Measurements from ENCODE around the gene KCP.

The KCP gene

GRCh38 chr7:128846781-128847444 lies 63.6 kb downstream of the KCP start:
- no peak overlapping the region for H3K4me3 Mint-ChIP-seq
- no peaks in the 10 kb centered on the region for H3K9me3 Mint-ChIP-seq
- peaks cover 2% of the 10 kb centered on the region for H3K4me1 Mint-ChIP-seq (ENCODE audit: low read depth)
- H3K36me3 Mint-ChIP-seq (ENCODE audit: low read depth), result no peaks in the 10 kb centered on the region
- H3K27ac Mint-ChIP-seq, result no peak overlapping the region
- no peak for DNase-seq
- H3K27me3 Mint-ChIP-seq, result no peaks in the 10 kb centered on the region

- Mint-ChIP-seq H3K27ac (no peak overlapping the region), H3K4me1 (ENCODE audit: low read depth) (peaks cover 5% of the 10 kb centered on the region), H3K9me3 (no peaks in the 10 kb centered on the region), H3K27me3 (no peaks in the 10 kb centered on the region), H3K36me3 (ENCODE audit: low read depth) (no peaks in the 10 kb centered on the region), H3K4me3 (no peak overlapping the region)
- no peak for DNase-seq
These were observed 64.5 kb downstream of the KCP start for GRCh38 chr7:128845987-128846386.

- peak overlapping the region; percentile 26 for H3K27ac Mint-ChIP-seq
- H3K27me3 Mint-ChIP-seq, result no peaks in the 10 kb centered on the region
- DNase-seq, result no peak
These were observed 65.0 kb downstream of the KCP start for GRCh38 chr7:128845475-128845874.

GRCh38 chr7:128844777-128845311 lies 65.7 kb downstream of the KCP start:
- Mint-ChIP-seq H3K4me3 (no peak overlapping the region), H3K9me3 (no peaks in the 10 kb centered on the region), H3K27ac (no peak overlapping the region), H3K36me3 (ENCODE audit: low read depth) (no peaks in the 10 kb centered on the region), H3K27me3 (no peaks in the 10 kb centered on the region), H3K4me1 (ENCODE audit: low read depth) (peaks cover 5% of the 10 kb centered on the region)
- no peak for DNase-seq

More at GRCh38 chr7:128845475-128845874, 65.0 kb downstream of the KCP start:
- H3K4me1 Mint-ChIP-seq (ENCODE audit: low read depth), result peaks cover 5% of the 10 kb centered on the region
- H3K4me3 Mint-ChIP-seq, result no peak overlapping the region
- H3K36me3 Mint-ChIP-seq (ENCODE audit: low read depth), result no peaks in the 10 kb centered on the region
- H3K9me3 Mint-ChIP-seq, result no peaks in the 10 kb centered on the region

- no peak for DNase-seq
- Mint-ChIP-seq H3K4me3 (no peak overlapping the region), H3K36me3 (ENCODE audit: low read depth) (no peaks in the 10 kb centered on the region), H3K9me3 (no peaks in the 10 kb centered on the region), H3K27ac (no peak overlapping the region), H3K27me3 (no peaks in the 10 kb centered on the region), H3K4me1 (ENCODE audit: low read depth) (peaks cover 5% of the 10 kb centered on the region)
These were observed 66.4 kb downstream of the KCP start for GRCh38 chr7:128843938-128844621.

- no peaks in the 10 kb centered on the region for H3K27me3 Mint-ChIP-seq
- no peak for DNase-seq
- peaks cover 5% of the 10 kb centered on the region for H3K4me1 Mint-ChIP-seq (ENCODE audit: low read depth)
- no peaks in the 10 kb centered on the region for H3K9me3 Mint-ChIP-seq
- no peaks in the 10 kb centered on the region for H3K36me3 Mint-ChIP-seq (ENCODE audit: low read depth)
- H3K4me3 Mint-ChIP-seq, result no peak overlapping the region
- H3K27ac Mint-ChIP-seq, result no peak overlapping the region
These were observed 67.6 kb downstream of the KCP start for GRCh38 chr7:128842674-128843641.

GRCh38 chr7:128841921-128842673 lies 68.4 kb downstream of the KCP start:
- DNase-seq, result peak; percentile 73
- Mint-ChIP-seq H3K4me3 (no peak overlapping the region), H3K36me3 (ENCODE audit: low read depth) (no peaks in the 10 kb centered on the region), H3K9me3 (no peaks in the 10 kb centered on the region), H3K4me1 (ENCODE audit: low read depth) (peaks cover 5% of the 10 kb centered on the region), H3K27ac (no peak overlapping the region), H3K27me3 (no peaks in the 10 kb centered on the region)

GRCh38 chr7:128841171-128841690 lies 69.3 kb downstream of the KCP start:
- Mint-ChIP-seq H3K9me3 (no peaks in the 10 kb centered on the region), H3K27ac (no peak overlapping the region), H3K36me3 (ENCODE audit: low read depth) (no peaks in the 10 kb centered on the region), H3K4me1 (ENCODE audit: low read depth) (peaks cover 5% of the 10 kb centered on the region), H3K27me3 (no peaks in the 10 kb centered on the region), H3K4me3 (no peak overlapping the region)
- no peak for DNase-seq

GRCh38 chr7:128840326-128841170 lies 70.0 kb downstream of the KCP start:
- Mint-ChIP-seq H3K4me1 (ENCODE audit: low read depth) (peaks cover 5% of the 10 kb centered on the region), H3K27ac (no peak overlapping the region), H3K27me3 (no peaks in the 10 kb centered on the region), H3K36me3 (ENCODE audit: low read depth) (no peaks in the 10 kb centered on the region), H3K9me3 (no peaks in the 10 kb centered on the region), H3K4me3 (no peak overlapping the region)
- DNase-seq, result no peak

GRCh38 chr7:128839751-128840177 lies 70.7 kb downstream of the KCP start:
- Mint-ChIP-seq H3K4me3 (no peak overlapping the region), H3K9me3 (no peaks in the 10 kb centered on the region), H3K4me1 (ENCODE audit: low read depth) (peaks cover 5% of the 10 kb centered on the region), H3K27ac (no peak overlapping the region), H3K27me3 (no peaks in the 10 kb centered on the region), H3K36me3 (ENCODE audit: low read depth) (no peaks in the 10 kb centered on the region)
- DNase-seq, result no peak

- peaks cover 5% of the 10 kb centered on the region for H3K4me1 Mint-ChIP-seq (ENCODE audit: low read depth)
- no peak for DNase-seq
- no peak overlapping the region for H3K27ac Mint-ChIP-seq
These were observed 71.4 kb downstream of the KCP start for GRCh38 chr7:128838981-128839731.

GRCh38 chr7:128838109-128838779 lies 72.3 kb downstream of the KCP start:
- no peak overlapping the region for H3K27ac Mint-ChIP-seq
- H3K4me1 Mint-ChIP-seq (ENCODE audit: low read depth), result peaks cover 5% of the 10 kb centered on the region
- H3K4me3 Mint-ChIP-seq, result no peak overlapping the region
- H3K36me3 Mint-ChIP-seq (ENCODE audit: low read depth), result no peaks in the 10 kb centered on the region
- no peaks in the 10 kb centered on the region for H3K9me3 Mint-ChIP-seq
- no peaks in the 10 kb centered on the region for H3K27me3 Mint-ChIP-seq
- DNase-seq, result no peak

More at GRCh38 chr7:128838981-128839731, 71.4 kb downstream of the KCP start:
- Mint-ChIP-seq H3K27me3 (no peaks in the 10 kb centered on the region), H3K4me3 (no peak overlapping the region), H3K9me3 (no peaks in the 10 kb centered on the region), H3K36me3 (ENCODE audit: low read depth) (no peaks in the 10 kb centered on the region)

All from activated T-cell treated with anti-CD3 and anti-CD28 coated beads, Interleukin-2, amount 50 U/mL, for 24 hours (primary cell).